Limb (tissue), 2 donors: ENCODE measurements around the gene GFM1.
A peak's percentile ranks its signal among the peaks of the same experiment; 100 is the strongest.

Experiments
- DNase-seq, 2 donors: peaks; one replicate each; pipeline ENCODE4 v3.0.0-alpha.2; 2016; ENCODE audit errors: extremely low spot score in 2 of 2

GFM1 gene

GRCh38 chr3:158723991-158724390, 79.7 kb downstream of the GFM1 start:
- no peak for DNase-seq

- peak in 1 of 2 donors; percentile 33 for DNase-seq
Observed at GRCh38 chr3:158725348-158726011, 81.2 kb downstream of the GFM1 start.

GRCh38 chr3:158727206-158728060, 83.1 kb downstream of the GFM1 start:
- DNase-seq = peak; percentile 50 to 84

- no peak for DNase-seq
Observed at GRCh38 chr3:158728061-158728377, 83.7 kb downstream of the GFM1 start.

- DNase-seq = no peak
Observed at GRCh38 chr3:158728851-158729250, 84.5 kb downstream of the GFM1 start.

- no peak for DNase-seq
Observed at GRCh38 chr3:158731486-158731885, 87.2 kb downstream of the GFM1 start.

- peak; percentile 54 to 79 for DNase-seq
Observed at GRCh38 chr3:158731938-158732855, 87.9 kb downstream of the GFM1 start, which contains the start of gene RARRES1. RARRES1 (minus strand) TSS chr3:158732457; CDS start chr3:158732415, 42 bp downstream.

- DNase-seq = no peak
Observed at GRCh38 chr3:158732856-158733200, 88.5 kb downstream of the GFM1 start.

GRCh38 chr3:158733656-158734055, 89.3 kb downstream of the GFM1 start:
- DNase-seq = no peak

GRCh38 chr3:158735296-158736033, 91.1 kb downstream of the GFM1 start:
- DNase-seq = no peak

- no peak for DNase-seq
Observed at GRCh38 chr3:158737410-158737809, 93.1 kb downstream of the GFM1 start.

GRCh38 chr3:158737976-158738615, 93.8 kb downstream of the GFM1 start:
- DNase-seq = no peak

- DNase-seq = no peak
Observed at GRCh38 chr3:158738653-158739052, 94.3 kb downstream of the GFM1 start.

- no peak for DNase-seq
Observed at GRCh38 chr3:158739078-158739477, 94.8 kb downstream of the GFM1 start.

GRCh38 chr3:158739661-158740060, 95.3 kb downstream of the GFM1 start:
- DNase-seq = no peak
